H54 (cell line): ENCODE measurements around the gene LSS.
"Not testable (repeated sequence)": the region's sequence is repeated elsewhere in the genome, so short reads cannot be mapped to it uniquely, and the experiment has no call there.

Experiments
- DNase-seq: peaks from one replicate; pipeline ENCODE4 v3.0.0; 2011; ENCODE audit warnings: low spot score, mixed read lengths; ENCODE audit not compliant: insufficient read length
- FAIRE-seq: peaks from 3 replicates; lab custom pipeline; 2011; peaks lifted over from hg19 to GRCh38; lab: Jason Lieb, UNC
- POLR2A ChIP-seq: IDR thresholded peaks from 2 replicates; pipeline ENCODE4 v1.6.1; 2011; ENCODE audit warnings: low read depth, mild to moderate bottlenecking, low read length

Gene LSS

GRCh38 chr21:46239817-46240325 lies 11.3 kb upstream of the LSS start:
- FAIRE-seq (no peak), DNase-seq (no peak)
- TF ChIP-seq POLR2A = no peak

- FAIRE-seq = no peak
Measured at GRCh38 chr21:46237474-46237873, 8.9 kb upstream of the LSS start.

GRCh38 chr21:46234436-46234950 lies 5.9 kb upstream of the LSS start:
- no peak for DNase-seq
- no peak for FAIRE-seq
- TF ChIP-seq POLR2A = no peak

More at GRCh38 chr21:46237474-46237873, 8.9 kb upstream of the LSS start:
- no peak for DNase-seq
- no peak for TF ChIP-seq POLR2A

DNA sequence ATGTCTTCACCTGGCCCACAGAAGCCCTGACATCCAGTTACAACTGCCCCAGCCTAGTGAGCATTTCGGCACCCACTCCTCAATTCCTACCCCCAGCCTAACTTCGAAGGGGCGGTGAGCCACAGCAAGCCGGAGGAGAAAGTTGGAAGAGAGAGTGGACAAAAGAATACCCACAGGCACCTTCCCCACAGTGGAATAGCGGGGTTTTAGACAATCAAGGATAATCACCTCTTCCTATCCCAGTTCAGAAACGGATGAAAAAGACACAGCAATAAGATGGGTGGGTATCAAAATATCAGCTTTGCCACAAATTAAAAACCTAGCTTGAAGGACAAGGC lies 1.3 kb upstream of the LSS start:
- DNase-seq = no peak
- FAIRE-seq = no peak
- TF ChIP-seq POLR2A = no peak

GRCh38 chr21:46229133-46229922 lies 754 bp upstream of the LSS start:
- FAIRE-seq = no peak
- peak; percentile 49; the same call in 1 of the 2 replicates for TF ChIP-seq POLR2A
- peak; percentile 33 for DNase-seq

GRCh38 chr21:46227811-46228344 lies 696 bp downstream of the LSS start:
- FAIRE-seq (no peak), DNase-seq (no peak)
- TF ChIP-seq POLR2A = no peak

- no peak for FAIRE-seq
- peak; percentile 25 for DNase-seq
Measured at GRCh38 chr21:46226920-46227599, 1.5 kb downstream of the LSS start.

GRCh38 chr21:46226146-46226545 lies 2.4 kb downstream of the LSS start:
- TF ChIP-seq POLR2A = no peak
- FAIRE-seq = no peak
- DNase-seq = no peak

More at GRCh38 chr21:46226920-46227599, 1.5 kb downstream of the LSS start:
- no peak for TF ChIP-seq POLR2A

DNA sequence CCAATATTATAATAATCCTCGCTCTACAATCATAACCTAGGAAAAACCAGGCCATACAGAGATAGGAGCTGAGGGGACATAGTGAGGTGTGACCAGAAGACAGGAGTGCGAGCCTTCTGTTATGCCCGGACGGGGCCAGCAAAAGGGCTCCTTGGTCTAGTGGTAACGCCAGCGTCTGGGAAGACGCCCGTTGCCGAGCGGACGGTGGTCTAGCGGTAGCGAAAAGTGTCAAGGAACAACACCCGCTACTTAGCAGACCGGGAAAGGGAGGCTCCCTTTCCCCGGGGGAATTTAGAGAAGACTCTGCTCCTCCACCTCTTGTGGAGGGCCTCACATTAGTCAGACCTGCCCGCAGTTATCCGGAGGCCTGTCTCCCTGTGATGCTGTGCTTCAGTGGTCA lies 4.9 kb downstream of the LSS start:
- not testable (repeated sequence) for FAIRE-seq, DNase-seq

GRCh38 chr21:46223217-46223616 lies 5.4 kb downstream of the LSS start:
- DNase-seq = no peak
- FAIRE-seq = no peak
- no peak for TF ChIP-seq POLR2A

- TF ChIP-seq POLR2A = no peak
- FAIRE-seq = no peak
- no peak for DNase-seq
Measured at GRCh38 chr21:46222436-46223116, 6.0 kb downstream of the LSS start.

- DNase-seq = no peak
- no peak for FAIRE-seq
Measured at GRCh38 chr21:46221664-46222435, 6.7 kb downstream of the LSS start.

GRCh38 chr21:46220847-46221246 lies 7.7 kb downstream of the LSS start:
- FAIRE-seq (no peak), DNase-seq (no peak)
- no peak for TF ChIP-seq POLR2A

More at GRCh38 chr21:46221664-46222435, 6.7 kb downstream of the LSS start:
- no peak for TF ChIP-seq POLR2A
